Measurements from ENCODE around the gene SORL1. TPM values are rescaled to one million over a fixed set of nuclear protein-coding genes. Genes with fewer than 3 reads are reported as not detected.

SORL1 gene
- total and polyA plus RNA-seq, 2 of the 8 experiments (the other 6 are each of a cell fraction or from before 2014, with no cell fraction given) = 38.1 to 65.5 TPM

DNA sequence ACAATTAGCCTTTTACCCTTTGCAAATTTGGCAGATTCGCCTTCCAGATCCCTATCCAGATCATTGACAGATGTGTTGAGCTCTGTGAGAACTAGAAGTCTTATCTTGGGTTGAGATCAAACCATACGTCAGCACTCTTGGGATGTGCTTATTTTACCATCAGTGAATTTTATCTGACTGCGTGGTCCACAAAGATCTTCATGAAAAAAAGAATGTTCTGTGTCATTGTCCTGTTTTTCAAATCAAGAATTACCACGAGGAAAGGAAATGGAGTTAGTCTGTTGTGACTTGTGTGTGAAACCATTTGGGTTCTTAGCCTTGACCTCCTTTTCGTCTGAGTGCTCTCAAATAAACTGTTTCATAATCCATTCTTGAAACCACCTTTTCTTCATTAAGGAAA is 86.9 kb downstream of the SORL1 start:
- Histone ChIP-seq H2BK12ac (ENCODE audit: low read depth, low read length) (no peak overlapping the region), H3K4me1 (replicated peaks in 1 of 4; ENCODE audit: control insufficient read depth in 3 of 4, insufficient read depth in 4 of 4, low read length in 3 of 4) (no peaks in the 10 kb centered on the region), H3K4ac (replicated peaks; ENCODE audit: insufficient read length, low read depth, low read length) (no peak overlapping the region), H3K23ac (ENCODE audit: insufficient read length) (no peak overlapping the region), H2BK5ac (ENCODE audit: low read depth, low read length) (no peak overlapping the region), H2BK120ac (replicated peaks; ENCODE audit: low read depth, low read length) (no peak overlapping the region), H4K91ac (replicated peaks; ENCODE audit: insufficient read length, low read length) (no peak overlapping the region), H3K9ac (replicated peaks in 1 of 4; ENCODE audit: extremely low read depth in 1 of 4, low read depth in 3 of 4, low read length in 3 of 4) (no peak overlapping the region), H3K79me1 (ENCODE audit: low read depth, low read length) (no peaks in the 10 kb centered on the region), H2AFZ (ENCODE audit: low read length) (no peak overlapping the region), H4K8ac (ENCODE audit: extremely low read depth, insufficient read depth, low read length) (no peak overlapping the region), H3K79me2 (ENCODE audit: control insufficient read depth in 1 of 2, insufficient read depth in 2 of 2, low read length in 2 of 2) (no peaks in the 10 kb centered on the region), H3K23me2 (ENCODE audit: low read depth, low read length) (no peaks in the 10 kb centered on the region), H3K36me3 (ENCODE audit: control insufficient read depth in 2 of 4, insufficient read depth in 4 of 4, low read length in 3 of 4) (peaks cover 9 to 20% (median 13%) of the 10 kb centered on the region in 4 experiments), H3K27ac (ENCODE audit: low read depth, low read length) (no peak overlapping the region), H2BK15ac (ENCODE audit: low read length) (no peak overlapping the region), H3K4me2 (ENCODE audit: insufficient read depth in 1 of 2, low read depth in 2 of 2, low read length in 2 of 2) (no peak overlapping the region), H3K27me3 (replicated peaks in 1 of 4; ENCODE audit: control insufficient read depth in 3 of 4, extremely low read depth in 1 of 4, insufficient read depth in 3 of 4, low read length in 3 of 4) (no peaks in the 10 kb centered on the region), H3K9me3 (ENCODE audit: insufficient read depth in 2 of 2, low read depth in 1 of 2, low read length in 1 of 2) (no peaks in the 10 kb centered on the region), H3K18ac (ENCODE audit: extremely low read depth, low read length) (no peak overlapping the region), H2BK20ac (ENCODE audit: low read length) (no peak overlapping the region), H3K4me3 (ENCODE audit: extremely low read depth in 1 of 4, insufficient read depth in 2 of 4, low read depth in 3 of 4, low read length in 4 of 4) (no peak overlapping the region), H4K20me1 (replicated peaks in 1 of 2; ENCODE audit: control insufficient read depth in 1 of 2, insufficient read depth in 2 of 2, low read length in 2 of 2) (no peaks in the 10 kb centered on the region), H3K14ac (ENCODE audit: insufficient read length) (no peak overlapping the region), H3K56ac (replicated peaks; ENCODE audit: insufficient read length, low read depth, low read length) (no peak overlapping the region), H2AK5ac (ENCODE audit: low read depth, low read length) (no peak overlapping the region), H4K5ac (ENCODE audit: insufficient read length, low read depth, low read length) (no peak overlapping the region)
- TF ChIP-seq YY1 (IDR thresholded peaks at IDR 0.05; ENCODE audit: low read depth, low read length) (no peak), E2F6 (IDR thresholded peaks at IDR 0.05) (no peak), NANOG (IDR thresholded peaks at IDR 0.05; ENCODE audit: insufficient read depth, low read depth, low read length, poor library complexity, severe bottlenecking) (no peak), EP300 (IDR thresholded peaks at IDR 0.05; ENCODE audit: borderline replicate concordance in 1 of 2, low read depth in 2 of 2, low read length in 2 of 2) (no peak), CREB1 (IDR thresholded peaks at IDR 0.05) (no peak)
- FAIRE-seq (no peak), DNase-seq (ENCODE audit: low read depth in 1 of 2, low spot score in 2 of 2) (no peak)
- 90% methylated on average over 5 of the region's 5 CpGs; no CpG with 5 or more reads in 1 of the 2 experiments for WGBS, 2 experiments (ENCODE audit: extremely low coverage in 1 of 2, insufficient coverage in 1 of 2, insufficient read length in 1 of 2, insufficient replicate concordance in 2 of 2, low coverage in 1 of 2, low lambda C conversion rate in 2 of 2, missing lambda C conversion rate in 1 of 2)
- ChIA-PET POLR2A (ENCODE audit: partially characterized antibody) (no interaction called here), CTCF (ENCODE audit: partially characterized antibody) (no interaction called here)

Data from H1 (cell line).